NCI-H446 treated with DMSO at 0.1 percent for 48 hours (cell line): ENCODE data around the gene MNAT1.
"Not testable (repeated sequence)": the region's sequence is repeated elsewhere in the genome, so short reads cannot be mapped to it uniquely, and the experiment has no call there.

ENCODE experiments used
- DNase-seq: peaks from one replicate; lab custom pipeline; 2025; lab: John Stamatoyannopoulos, UW

The MNAT1 gene

GRCh38 chr14:60805841-60806430 is 71.4 kb downstream of the MNAT1 start:
- no peak for DNase-seq

DNA sequence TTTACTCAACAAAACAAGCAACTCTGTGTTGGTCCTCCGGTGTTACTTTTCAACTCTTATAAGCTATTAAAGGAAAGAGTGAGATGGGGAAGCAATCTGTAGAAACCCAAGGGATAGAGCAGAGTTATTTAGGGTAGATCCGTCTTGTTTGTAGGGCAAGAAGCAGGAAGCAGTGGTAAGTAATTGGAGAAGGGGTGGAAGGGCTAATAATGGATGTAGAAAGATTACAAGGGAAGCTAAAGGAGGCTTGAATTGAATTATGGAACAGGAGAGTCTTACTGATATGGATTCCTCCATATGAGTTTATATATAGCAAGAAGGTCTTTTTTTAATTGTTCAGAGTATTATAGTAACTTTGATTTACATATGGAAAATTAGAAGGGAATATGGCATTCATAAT is 72.7 kb downstream of the MNAT1 start:
- no peak for DNase-seq

DNA sequence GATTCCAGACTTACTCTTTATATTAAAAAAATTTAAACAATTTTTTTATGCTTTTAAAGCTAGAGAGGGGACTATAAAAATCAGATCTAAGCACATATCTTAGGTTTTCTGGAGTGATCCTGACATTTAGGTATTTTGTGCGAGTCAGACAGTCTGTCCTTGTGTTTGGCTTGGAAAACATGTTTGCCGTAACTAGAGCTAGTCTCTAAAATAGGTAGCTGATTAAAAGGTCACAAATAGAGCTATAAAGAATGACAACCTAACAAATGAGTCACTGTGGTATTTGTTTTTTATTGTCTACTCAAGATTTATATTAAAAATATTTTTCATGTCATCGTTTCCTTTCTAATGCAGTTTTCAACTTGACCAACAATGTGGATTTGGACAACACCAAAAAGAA is 73.4 kb downstream of the MNAT1 start:
- DNase-seq = no peak

DNA sequence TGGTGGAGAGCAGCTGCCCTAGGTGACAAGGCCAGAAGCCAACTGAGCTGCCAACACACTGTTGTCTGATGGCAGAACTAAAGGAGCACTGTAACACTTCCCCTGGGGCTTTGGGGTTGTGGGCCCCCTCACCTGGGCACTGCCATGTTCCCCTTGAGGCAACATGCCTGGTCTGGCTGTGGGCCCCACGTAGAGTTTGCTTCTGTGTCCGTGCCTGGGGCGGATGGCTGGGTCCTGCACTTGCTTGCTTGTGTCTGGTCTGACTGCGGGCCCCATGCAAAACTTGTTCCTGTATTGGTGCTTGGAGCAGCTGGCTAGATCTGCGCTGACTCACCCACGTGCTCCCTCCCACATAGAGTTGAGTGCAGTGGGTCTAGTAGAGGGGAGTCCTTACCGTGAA is 78.4 kb downstream of the MNAT1 start:
- DNase-seq = no peak

DNA sequence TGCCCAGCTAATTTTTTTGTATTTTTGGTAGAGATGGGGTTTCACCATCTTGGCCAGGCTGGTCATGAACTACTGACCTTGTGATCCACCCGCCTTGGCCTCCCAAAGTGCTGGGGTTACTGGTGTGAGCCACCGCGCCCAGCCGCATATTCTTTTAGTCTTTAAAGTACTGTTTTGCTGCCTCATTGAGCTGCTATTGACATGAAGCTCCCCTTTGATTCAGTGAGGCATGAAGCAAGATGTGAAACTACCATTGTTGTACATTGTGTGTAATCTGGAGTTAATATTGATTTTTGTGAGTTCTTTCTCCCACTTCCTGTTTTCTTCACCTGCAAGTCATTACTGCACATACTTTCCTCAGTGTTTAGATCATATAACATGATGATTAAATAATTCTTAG is 80.8 kb downstream of the MNAT1 start:
- DNase-seq = no peak

DNA sequence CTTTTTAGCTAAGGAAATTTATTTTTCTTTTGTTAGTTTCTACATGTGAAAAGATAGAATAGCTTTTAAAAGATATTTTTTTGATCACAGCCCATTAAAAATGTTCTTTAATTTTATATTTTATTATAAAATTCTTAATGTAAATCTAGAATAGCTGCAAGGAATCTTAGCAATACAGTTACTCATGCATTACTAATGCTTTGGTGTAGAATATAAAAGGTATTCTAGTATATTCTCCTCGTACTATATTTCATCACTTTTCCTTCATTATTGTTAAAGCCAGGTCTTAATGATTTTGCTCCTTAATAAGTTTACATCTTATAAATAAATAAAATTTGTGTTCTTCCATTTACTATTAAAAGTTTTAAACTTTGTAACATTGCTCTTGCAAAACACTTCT is 82.6 kb downstream of the MNAT1 start:
- DNase-seq = no peak

DNA sequence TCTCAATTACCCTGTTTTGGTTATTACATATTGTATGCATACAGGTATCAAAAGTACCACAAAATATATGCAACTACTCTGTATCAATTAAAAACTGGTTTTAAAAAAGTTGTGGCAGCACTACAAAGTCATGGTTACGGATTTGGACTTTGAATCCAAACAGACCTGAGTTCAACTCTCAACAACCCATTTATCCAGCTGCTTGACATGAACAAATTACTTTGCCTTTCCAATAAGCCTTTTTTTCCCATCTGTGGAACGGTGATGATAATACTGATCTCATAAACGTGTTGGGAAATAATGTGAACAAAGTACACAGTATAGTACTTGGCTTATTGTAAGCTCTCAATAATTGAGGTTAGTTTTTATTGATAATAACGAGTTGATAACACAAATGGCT is 85.0 kb downstream of the MNAT1 start:
- no peak for DNase-seq

DNA sequence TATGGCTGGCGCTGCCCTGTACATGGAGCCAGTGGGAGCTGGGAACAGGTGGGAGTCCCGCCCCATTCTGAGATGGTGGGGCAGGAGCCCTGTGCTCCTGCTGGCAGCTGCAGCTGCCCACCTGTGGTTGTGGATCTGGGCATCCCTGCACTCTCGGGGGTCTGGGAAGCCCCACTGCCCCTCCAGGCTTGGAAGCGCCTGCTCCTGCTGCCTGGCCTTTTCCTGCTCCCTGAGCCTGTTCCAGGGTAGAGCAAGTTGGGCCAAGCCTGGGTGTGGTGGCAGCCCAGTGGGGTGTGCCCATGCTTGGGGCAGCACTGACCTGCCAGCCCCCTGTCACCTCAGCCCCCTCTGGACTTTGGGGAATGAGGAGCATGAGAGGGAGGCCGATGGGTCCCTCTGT is 104.0 kb downstream of the MNAT1 start:
- no peak for DNase-seq

DNA sequence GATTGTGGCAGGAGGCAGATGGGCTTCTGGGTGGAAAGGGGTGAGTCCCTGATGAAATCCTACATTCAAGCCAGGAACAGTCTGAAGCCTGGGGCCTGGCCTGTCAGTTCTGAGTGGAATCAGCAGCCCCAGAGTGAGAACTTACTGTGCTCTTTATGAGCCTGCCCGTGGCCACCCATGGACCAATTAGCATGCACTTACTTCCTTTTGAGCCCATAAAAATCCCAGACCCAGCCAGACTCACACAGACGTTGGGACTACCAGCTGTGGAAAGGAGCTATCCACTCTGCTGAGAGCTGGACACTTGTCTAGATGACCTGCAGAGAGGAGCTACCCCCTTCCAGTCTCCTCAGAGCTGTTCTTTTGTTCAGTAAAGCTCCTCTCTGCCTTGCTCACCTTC is 104.5 kb downstream of the MNAT1 start:
- no peak for DNase-seq

DNA sequence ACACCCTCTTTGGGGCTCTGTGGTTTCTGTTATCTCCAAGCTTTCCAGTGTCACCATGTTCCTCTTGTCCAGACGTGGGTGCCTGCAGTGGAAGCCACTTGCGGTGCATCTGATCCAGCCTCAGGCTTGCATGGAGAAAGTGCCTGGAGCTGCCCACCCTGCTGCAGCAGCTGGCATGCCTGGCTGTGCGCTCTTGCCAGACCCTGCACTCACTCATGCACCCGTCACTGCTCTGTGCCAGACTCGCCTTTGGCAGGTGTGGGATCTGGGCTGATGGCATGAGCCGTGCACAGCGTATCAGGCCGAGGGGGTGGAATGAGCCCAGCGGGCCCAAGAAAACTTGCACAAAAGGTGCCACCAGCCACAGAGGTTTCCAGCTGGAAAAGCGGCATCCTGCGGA is 105.1 kb downstream of the MNAT1 start:
- no peak for DNase-seq

DNA sequence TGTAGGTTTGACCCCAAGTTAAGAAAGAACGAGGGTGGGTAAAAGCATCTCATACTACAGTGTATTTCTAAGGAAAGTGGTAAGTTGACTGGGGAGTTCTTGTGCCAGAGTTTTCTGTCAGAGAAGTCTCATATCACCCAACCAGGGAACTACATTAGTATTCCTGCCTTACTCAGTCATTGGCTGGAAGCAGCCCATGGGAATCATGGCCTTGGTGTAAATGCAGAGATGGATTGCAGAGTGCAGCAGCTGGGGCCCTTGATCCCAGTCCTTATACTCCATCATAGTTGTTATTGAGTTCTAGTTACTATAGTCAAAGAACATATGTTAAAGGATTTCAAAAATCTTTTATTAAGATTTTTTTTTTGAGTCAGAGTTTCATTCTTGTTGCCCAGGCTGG is 105.8 kb downstream of the MNAT1 start:
- no peak for DNase-seq

DNA sequence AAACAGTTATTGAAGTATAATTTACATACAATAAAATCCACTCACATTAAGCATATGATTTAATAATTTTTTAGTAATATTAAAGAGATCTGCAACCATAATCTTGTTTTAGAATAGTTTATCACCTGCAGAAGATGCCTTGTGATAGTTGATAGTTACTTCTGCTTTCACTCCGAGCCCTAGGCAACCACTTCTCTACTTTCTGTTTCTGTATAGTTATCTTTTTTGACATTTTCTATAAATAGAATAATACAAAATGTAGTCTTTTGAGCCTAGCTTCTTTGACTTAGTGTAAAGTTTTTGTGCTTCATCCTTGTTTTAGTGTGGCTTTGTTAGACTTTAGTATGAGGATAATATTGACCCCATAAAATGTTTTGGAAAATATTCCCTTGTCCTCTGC is 111.0 kb downstream of the MNAT1 start:
- DNase-seq = no peak

- DNase-seq = no peak
These were observed 113.5 kb downstream of the MNAT1 start for GRCh38 chr14:60848066-60848465.

DNA sequence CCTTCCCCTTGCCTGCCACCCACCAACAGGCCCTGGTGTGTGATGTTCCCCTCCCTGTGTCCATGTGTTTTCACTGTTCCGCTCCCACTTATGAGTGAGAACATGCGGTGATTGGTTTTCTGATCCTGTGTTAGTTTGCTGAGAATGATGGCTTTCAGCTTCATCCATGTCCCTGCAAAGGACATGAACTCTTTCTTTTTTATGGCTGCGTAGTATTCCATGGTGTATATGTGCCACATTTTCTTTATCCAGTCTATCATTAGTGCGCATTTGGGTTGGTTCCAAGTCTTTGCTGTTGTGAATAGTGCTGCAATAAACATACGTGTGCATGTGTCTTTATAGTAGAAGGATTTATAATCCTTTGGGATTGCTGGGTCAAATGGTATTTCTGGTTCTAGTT is 117.1 kb downstream of the MNAT1 start:
- not testable (repeated sequence) for DNase-seq

GRCh38 chr14:60856111-60856510 is 121.5 kb downstream of the MNAT1 start:
- no peak for DNase-seq

- DNase-seq = no peak
These were observed 125.0 kb downstream of the MNAT1 start for GRCh38 chr14:60859525-60859924.

DNA sequence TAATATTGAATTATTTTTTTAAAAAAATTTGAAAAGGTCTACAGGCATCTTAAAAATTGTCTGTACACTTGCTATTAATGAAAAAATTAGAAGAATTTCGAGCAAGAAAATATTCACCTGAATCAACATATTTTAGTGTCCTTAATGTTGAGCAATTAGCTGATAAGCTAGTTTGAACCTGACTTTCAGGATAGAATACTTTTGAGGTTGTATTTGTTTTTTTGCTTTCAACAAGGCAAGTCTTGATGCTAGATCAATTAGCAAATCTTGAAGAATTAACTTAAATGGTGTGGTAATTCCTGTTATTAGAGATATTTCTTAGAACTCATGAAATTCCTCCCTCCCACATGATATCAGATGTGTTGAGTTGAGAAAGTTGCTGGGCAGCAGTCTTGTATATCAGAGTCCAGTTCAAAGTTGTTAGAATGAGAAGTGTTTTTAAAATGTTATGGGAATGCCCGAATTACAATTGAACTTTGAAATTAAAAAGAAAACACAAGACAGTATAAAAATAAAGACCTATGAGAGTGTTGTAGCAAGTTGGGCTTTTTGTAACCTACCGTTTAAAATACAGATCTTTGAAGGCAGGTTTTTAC is 127.1 kb downstream of the MNAT1 start:
- no peak for DNase-seq

DNA sequence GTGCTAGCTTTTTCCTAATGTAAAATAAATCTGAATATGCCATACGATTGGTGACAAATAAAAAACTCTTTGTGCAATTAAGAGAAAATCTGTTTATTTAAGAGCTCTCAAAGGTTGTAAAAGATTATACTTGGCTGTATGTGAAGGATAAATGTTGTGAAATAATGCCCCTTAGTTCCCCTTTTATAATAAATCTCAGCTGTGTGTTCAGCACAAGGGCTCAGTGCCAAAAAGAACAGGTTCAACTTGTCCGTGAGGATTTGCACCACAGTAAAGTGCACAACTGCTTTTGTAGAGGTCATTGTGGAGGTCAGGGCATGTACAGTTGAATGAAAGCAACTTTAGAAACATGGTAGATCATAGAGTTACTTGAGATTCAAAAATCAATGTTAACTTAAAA is 127.7 kb downstream of the MNAT1 start:
- no peak for DNase-seq

DNA sequence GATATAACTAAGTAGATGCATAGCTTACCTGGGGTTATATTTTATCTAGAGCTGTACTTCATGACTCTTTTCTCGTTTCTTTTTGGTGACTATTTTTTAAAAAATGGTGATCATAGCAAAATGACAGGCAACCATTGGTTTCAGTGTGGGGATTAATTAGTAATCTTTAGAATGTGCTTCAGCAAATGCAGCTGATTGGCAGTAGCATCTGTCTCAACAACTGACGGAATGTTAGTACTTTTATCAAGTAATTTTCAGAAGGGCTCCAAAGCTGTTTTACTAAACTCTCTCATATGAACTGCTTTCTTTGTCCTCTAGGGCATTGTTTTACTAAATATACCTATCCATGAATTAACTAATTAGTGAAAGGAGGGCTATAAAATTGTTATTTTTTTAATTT is 128.7 kb downstream of the MNAT1 start:
- no peak for DNase-seq

DNA sequence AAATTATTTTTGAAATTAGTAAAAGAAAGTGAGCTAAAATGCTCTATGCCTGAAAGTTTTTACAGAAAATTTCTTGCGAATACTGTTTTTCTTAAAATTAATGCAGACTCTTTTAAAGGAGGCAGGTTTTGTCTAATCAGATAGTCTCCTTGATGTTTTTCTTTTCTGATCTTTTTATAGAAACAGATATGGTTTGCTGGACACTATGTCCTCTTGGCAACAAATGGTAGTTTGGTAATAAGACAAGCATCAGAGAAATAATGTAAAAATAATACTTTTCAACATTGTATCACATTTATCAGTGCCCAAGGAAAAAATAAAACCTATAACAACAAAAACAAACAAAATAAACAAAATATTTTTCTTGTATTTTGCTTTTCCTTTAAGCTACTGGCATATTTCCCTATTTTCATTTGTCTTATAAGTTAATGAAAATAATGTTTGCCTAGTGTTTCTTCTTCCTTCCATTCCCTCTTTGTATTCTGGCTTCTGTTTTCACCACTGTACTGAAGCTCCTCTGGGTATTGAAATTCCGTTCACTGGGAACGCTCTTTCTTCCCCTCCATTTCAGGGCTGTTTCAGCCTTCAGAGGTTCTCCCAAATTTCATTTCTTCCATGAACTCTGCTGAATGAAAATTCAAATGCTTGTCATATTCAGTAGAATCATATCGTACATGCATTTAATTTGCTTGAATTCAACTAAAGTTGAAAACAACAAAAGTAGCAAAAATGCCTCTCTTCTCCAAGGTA is 131.0 kb downstream of the MNAT1 start:
- DNase-seq = no peak

- DNase-seq = no peak
These were observed 133.1 kb downstream of the MNAT1 start for GRCh38 chr14:60867503-60868172.

DNA sequence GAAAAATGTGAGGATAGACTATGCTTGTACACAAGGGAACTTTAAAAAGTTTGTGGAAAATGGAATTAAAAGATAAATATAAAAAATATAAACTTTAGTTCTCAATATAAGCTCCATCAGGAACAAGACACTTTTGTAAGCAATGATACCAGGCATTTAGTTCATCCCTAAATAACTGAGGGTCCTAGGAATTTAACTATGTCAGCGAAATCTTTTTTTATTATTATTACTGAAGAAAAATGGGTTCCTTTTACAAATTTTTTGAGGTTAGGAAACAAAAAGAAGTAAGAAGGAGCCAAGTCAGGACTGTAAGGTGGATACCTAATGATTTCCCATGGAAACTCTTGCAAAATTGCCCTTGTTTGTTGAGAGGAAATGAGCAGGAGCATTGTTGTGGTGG is 143.6 kb downstream of the MNAT1 start:
- no peak for DNase-seq

DNA sequence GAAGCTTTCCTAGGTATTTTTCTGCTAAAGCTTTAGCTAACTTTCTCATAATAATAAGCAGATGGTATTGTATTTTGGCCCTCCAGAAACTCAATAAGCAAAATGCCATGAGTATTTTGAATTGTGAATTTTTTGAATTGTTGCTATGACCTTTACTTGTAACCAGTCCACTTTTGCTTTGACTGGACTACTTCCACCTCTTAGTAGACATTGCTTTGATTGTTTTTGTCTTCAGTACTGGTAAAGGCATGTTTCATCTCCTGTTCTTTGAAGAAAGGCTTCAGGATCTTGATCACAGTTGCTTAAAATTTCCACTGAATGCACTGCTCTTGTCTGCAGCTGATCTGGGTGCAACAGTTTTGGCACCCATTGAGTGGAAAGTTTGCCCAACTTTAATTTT is 144.0 kb downstream of the MNAT1 start:
- no peak for DNase-seq
